ENCODE data around the gene PALD1.
A peak's percentile ranks its signal among the peaks of the same experiment; 100 is the strongest.

Gene PALD1

GRCh38 chr10:70507966-70508365 lies 29.4 kb downstream of the PALD1 start:
- no peak for DNase-seq

- peak; percentile 30 for DNase-seq
These were observed 30.6 kb downstream of the PALD1 start for GRCh38 chr10:70508912-70509756.

DNA sequence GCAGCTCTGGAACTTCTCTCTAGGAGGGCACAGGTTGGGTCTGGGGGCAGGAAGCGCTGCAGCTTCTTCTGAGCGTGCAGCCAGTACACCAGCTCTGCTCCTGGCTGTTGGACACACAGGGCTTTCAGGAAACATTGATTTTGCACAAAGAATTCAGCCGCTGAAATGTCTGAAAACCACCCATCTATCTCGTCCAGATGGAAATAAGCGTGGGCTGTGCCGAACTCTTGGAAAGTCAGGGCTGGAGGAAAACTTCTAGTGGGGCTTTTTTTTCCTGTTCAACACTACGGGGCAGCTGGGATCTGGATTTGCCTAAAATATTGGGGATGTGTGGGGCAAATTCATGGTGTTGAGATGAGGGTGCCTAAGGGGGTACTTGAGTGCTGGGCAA lies 31.2 kb downstream of the PALD1 start:
- no peak for DNase-seq

DNA sequence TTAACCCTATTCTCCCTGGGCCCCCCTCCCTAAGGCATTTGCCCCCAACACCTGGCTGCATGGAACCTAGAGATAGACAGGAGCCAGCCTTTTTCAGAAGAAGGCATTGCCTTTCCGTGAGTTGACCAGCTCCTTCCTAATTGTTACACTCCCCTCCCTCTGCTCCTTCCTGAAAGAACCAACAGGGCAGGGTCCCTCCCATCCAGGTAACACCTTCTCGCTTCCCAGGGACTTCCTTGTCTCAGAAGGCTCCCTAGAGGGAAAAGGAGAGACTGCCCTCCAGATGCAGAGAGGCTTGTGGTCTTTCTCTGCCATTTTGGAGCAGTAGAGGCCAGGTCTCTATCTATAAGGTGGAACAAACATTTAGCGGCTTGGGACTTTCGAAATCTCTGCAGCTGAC lies 31.9 kb downstream of the PALD1 start:
- DNase-seq, result no peak

GRCh38 chr10:70510904-70511303 lies 32.3 kb downstream of the PALD1 start:
- DNase-seq, result no peak

GRCh38 chr10:70512149-70512639 lies 33.6 kb downstream of the PALD1 start:
- no peak for DNase-seq

GRCh38 chr10:70513848-70514309 lies 35.3 kb downstream of the PALD1 start:
- DNase-seq, result no peak

- no peak for DNase-seq
These were observed 36.0 kb downstream of the PALD1 start for GRCh38 chr10:70514591-70514990.

DNA sequence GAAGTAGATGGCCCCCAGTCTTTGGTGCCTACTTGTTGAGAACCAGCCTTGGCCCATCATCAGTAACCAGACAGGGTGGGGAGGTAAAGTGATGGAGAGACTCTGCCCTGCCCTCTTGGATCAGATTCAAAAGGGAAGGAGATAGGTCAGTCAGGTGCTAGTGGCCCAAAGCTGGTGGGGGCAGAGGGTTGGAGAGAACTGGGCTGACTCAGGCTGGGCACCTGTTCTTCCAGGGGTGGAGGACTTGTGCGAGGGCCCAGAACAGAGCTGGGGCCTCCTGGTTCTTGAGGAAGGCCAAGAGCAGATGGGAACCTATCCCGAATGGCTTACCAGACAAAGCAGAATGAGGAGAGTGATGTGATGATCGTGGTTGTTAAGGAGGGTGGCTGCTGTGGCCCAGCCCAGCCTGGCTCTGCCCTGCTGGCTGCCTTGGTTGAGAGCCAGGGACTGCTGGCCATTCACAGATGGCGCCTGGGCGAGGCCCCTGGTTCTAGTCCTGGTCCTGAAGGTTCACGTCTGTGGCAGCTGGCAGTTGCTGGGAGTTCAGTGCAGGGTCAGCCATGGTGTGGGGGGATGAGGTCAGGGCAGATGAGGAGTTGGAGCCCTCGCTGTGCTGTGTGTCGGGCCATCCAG lies 36.6 kb downstream of the PALD1 start:
- no peak for DNase-seq

- no peak for DNase-seq
These were observed 40.1 kb downstream of the PALD1 start for GRCh38 chr10:70518695-70519094.

- no peak for DNase-seq
These were observed 44.5 kb downstream of the PALD1 start for GRCh38 chr10:70523057-70523456.

GRCh38 chr10:70523549-70523948 lies 45.0 kb downstream of the PALD1 start:
- no peak for DNase-seq

- DNase-seq, result no peak
These were observed 49.7 kb downstream of the PALD1 start for GRCh38 chr10:70528314-70528713.

DNA sequence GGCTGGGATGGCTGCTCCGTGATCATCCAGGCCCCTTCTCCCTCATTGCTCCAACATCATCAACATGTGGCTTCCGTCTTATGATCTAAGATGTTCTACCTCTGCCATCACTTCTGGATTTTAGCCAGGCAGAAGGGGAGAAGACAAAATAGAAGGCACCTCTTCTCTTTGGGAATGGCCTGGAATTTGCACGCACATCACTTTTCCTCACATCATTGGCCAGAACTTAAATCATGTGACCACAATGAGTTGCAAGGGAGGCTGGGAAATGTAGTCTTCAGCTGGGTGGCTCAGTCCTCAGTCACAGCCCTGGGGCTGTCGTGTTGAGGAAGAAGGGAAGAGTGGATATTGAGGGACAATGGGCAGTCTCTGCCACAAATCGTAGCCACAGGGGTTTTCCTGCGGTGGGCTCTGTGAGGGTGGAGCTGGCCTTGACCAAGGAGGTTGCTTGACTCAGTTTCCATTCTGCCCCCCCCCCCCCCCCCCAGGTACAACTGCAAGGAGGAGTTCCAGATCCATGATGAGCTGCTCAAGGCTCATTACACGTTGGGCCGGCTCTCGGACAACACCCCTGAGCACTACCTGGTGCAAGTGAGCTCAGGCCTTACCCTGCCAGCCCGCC lies 50.3 kb downstream of the PALD1 start:
- no peak for DNase-seq

GRCh38 chr10:70529848-70530247 lies 51.3 kb downstream of the PALD1 start:
- DNase-seq, result no peak

DNA sequence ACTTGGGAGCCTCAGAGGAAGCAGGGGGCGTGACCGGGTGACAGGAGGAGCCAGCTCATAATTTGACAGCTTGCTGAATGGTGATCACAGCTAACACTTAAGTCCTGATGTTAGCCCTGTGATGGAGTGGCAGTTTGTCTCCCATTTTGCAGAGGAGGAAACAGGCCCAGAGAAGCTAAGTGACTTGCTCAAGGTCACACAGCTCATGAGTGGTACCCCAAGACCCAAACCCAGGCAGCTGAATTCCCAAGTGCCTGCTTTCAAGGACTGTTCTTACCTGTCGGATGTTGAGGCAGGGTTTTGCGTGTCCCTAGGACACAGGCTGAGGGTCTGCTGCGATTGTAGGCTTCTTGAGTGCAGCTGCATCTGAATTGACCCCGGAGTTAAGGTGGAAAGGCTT lies 51.7 kb downstream of the PALD1 start:
- DNase-seq, result no peak

DNA sequence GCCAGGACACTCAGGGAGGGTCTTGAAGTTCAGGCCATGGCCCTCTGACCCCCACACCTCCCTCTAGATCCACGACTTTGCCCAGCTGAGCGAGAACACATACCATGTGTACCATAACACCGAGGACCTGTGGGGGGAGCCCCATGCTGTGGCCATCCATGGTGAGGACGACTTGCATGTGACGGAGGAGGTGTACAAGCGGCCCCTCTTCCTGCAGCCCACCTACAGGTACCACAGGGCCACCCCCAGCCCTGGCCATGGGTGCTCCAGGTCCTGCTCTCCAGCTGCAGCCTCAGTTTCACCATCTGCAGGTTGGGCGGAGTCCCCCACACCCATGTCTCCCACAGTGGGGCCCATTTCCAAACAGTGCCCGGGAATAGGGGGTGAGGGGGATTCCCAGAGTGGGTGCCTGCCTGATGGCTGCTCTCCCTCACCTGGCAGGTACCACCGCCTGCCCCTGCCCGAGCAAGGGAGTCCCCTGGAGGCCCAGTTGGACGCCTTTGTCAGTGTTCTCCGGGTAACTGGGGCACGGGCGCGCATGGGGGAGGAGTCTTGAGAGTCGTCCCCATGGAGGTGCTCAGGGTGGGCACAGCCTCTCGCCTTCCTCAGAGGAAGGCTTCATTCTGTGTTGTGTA lies 54.1 kb downstream of the PALD1 start:
- DNase-seq, result no peak

- DNase-seq, result no peak
These were observed 54.6 kb downstream of the PALD1 start for GRCh38 chr10:70533189-70533558.

DNA sequence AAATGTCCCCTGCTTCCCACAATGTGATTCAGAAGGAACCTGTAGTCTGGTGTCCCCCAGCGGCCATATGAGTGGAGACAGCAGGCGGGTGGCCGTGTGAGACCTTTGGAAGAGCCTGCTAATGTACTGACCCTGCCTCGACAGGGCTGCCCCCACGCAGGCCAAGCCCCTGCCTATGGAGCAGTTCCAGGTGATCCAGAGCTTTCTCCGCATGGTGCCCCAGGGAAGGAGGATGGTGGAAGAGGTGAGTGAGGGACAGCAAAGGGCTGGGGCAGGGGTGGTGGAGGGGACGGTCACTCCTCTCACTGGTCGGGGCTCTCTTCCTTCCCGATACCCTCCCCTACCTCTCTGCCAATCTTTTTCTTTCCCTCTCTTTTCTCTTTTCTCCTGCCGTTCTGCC lies 55.7 kb downstream of the PALD1 start:
- DNase-seq, result no peak

DNA sequence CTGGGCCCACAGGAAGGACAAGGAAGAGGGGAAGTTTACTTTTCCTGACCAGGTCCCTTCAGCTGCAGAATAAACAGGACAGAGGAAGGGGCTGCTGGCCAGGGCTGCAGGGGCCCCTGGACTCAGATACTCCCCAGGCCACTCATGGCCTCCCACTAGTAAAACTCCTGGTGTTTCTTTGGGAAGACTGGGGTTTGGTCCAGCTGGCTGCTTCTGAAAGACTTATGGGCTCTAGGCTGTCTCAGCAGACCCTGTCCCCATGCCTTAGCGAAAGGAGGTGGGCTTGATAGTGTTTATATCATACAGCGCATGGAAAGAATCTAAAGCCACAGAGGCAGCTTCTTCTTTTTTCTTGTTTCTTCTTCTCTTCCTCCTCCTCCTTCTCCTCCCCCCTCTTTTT lies 56.4 kb downstream of the PALD1 start:
- DNase-seq, result no peak

GRCh38 chr10:70535451-70535850 lies 56.9 kb downstream of the PALD1 start:
- no peak for DNase-seq

DNA sequence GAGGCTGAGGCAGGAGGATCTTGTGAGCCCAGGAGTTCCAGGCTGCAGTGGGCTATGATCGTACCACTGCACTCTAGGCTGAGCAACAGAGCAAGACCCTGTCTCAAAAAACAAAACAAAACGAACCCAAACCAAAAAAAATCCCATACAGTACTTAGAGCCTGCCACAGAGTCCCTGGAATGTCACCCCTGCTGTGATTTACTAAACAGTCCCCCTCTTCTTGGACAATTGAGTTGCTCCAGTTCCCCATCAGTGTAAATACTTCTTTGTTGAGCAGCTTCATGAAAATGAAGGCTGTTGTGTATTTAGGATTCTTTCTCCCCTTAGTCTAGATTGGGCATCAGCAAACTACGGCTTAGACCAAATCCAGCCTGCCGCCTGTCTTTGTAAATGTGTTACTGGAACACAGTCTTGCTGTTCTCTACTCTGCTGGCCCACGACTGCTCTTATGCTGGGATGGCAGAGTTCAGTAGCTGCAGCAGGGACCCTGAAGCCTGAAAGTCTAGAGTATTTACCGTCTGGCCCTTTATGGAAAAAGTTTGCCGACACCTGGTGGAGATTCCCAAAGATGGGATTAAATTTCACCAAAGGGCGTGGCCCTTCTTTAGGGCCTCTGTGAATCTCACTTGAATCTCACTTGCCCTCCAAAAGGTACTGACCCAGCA lies 57.8 kb downstream of the PALD1 start:
- DNase-seq, result no peak

Measured in NCI-H1092 treated with DMSO at 0.1 percent for 48 hours (cell line).